Uterus (tissue), 2 donors: ENCODE results near the gene TOP3B.

Source experiments
- CTCF ChIP-seq, 4 experiments: fragments of 200-600 bp in 2 of 4; fragments of 450-650 bp in 2 of 4; sonication (generic) in 2 of 4; IDR thresholded peaks; one replicate each; pipeline ENCODE4 v1.5.1; 2016 to 2019; ENCODE audit warnings: antibody characterized with exemption in 4 of 4, mild to moderate bottlenecking in 2 of 4, moderate library complexity in 1 of 4
- POLR2A ChIP-seq, 2 donors: fragments of 450-650 bp; IDR thresholded peaks; one replicate each; pipeline ENCODE4 v1.6.1; 2016; ENCODE audit warnings: antibody characterized with exemption in 2 of 2, mild to moderate bottlenecking in 1 of 2, moderate library complexity in 1 of 2

DNA sequence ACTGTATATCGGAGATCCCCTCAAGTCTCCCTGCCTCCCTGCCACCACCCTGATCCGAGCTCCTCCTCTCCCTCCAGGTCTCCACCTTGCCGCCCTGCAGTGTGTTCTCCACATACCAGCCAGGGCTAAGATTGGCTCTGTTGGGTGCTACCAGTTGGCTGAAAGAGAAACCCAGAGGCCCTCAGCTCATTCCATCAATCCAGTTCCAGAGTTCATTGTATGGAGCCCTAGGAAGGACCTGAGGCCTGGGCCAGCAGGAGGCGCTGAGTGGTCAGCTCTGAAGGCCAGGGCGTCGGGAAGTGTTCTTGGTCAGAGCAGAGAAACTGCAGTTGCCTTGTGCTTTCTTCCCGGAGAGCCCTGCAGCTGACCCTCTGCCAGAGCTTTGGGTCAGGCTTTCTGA lies 2.2 kb upstream of the TOP3B start:
- no peak for TF ChIP-seq CTCF (IDR thresholded peaks at IDR 0.05)
- TF ChIP-seq POLR2A (IDR thresholded peaks at IDR 0.05), result no peak
